NCI-H345 (cell line): ENCODE data around the gene RUNX1.

ENCODE experiments used
- DNase-seq: peaks from one replicate; lab custom pipeline; 2025; lab: John Stamatoyannopoulos, UW

The RUNX1 gene

GRCh38 chr21:34923626-34924025 is 125.5 kb downstream of the RUNX1 start:
- no peak for DNase-seq

DNA sequence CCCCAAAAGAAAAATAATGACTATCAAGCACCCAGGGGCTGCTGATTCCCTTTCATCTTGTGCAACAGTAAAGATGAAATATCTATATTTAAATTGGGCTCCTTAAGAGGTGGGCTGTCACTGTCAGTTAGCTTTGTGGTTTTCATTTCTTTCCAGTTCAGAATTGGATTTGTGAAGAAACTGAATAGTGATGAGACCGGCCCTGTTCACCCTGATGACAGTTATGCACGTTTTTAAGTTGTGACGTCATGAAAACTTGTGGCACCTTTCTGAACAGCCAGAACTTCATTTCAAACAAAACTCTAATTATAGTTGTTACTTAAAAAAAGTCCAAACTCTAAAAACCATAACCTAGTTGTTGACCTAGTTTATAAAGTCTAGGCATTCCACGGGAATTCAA is 125.9 kb downstream of the RUNX1 start:
- no peak for DNase-seq

DNA sequence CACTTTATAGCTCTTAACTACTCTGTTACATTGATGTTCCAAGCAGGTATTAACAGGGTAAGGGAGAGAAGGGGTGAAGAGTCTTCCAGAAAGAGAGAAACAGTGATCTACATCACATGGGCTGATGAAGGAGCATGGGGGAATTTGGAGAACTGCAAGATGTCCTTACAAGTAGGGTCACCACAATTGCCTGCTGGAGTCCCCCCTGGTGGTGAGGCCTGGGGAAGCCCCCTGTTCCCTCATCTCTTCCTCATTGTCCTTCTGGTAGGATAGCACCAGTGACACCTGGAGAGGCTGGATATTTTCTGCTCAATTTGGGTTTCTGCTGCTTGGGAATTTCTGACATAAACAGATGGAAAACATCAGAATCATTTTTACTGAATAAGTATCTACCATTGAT is 126.6 kb downstream of the RUNX1 start:
- no peak for DNase-seq

- no peak for DNase-seq
Measured at GRCh38 chr21:34921151-34921550, 128.0 kb downstream of the RUNX1 start.

DNA sequence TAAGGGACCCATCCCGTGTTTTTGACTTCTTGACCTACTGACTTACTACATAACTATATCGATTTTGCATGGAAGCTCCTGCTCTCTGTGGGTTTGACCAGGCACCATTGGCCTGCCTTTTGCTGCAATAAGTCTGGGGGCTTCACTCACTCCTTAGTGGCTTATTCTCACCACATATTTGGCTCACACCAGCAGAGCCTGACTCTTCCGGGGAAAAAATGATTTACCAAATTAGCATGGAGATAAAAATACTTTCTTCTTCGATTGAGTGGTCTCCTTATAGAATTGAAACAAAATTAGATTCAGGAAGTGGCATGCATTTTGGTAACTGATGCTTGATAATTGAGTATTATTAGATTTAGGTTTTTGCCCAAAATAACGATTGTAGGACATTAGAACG is 129.7 kb downstream of the RUNX1 start:
- DNase-seq, result no peak

- DNase-seq, result no peak
Measured at GRCh38 chr21:34916446-34916845, 132.7 kb downstream of the RUNX1 start.

DNA sequence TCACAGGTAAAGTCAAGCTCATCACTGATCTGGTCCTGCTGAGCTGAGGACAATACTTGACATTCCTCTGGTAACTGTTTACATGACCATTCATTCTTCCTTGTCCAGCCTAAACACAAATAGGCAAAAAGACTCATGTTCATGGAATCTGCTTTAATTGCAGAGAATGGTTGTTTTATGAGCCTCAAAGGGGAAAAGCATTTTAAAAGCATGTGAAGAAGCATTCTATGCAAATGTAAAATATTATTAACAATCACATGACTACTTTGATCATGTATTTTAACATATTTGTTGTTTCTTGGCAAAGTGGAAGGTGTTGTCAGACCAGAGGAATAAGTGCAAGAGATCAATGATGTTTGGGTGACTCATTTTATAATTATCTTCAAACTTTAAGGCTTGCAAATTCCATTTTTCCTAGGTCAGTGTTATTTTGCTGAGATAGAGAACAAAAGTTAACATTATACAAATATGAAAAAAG is 133.7 kb downstream of the RUNX1 start:
- no peak for DNase-seq

DNA sequence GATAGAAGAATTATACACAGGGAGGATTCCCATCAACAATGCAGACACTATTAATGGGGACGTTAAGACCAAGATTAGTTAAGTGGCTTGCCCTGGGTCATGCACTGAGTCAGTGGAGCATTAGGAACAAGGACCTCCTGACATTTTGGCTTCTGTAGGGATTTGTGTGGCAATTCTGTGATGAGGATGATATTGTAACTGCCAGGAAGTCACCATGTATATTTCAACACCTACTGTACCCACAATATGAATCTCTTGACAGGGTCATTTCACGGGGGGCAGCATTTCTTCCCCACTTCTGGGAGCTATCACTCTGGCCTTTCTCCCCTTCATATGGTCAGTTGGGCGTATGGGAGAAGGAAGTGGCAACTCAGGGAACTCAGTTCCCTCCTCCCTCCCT is 134.9 kb downstream of the RUNX1 start:
- DNase-seq, result no peak

- no peak for DNase-seq
Measured at GRCh38 chr21:34913811-34914210, 135.3 kb downstream of the RUNX1 start.

- no peak for DNase-seq
Measured at GRCh38 chr21:34912022-34912945, 136.8 kb downstream of the RUNX1 start.

- no peak for DNase-seq
Measured at GRCh38 chr21:34911360-34911759, 137.7 kb downstream of the RUNX1 start.

GRCh38 chr21:34910396-34910795 is 138.7 kb downstream of the RUNX1 start:
- no peak for DNase-seq

GRCh38 chr21:34909492-34910292 is 139.4 kb downstream of the RUNX1 start:
- no peak for DNase-seq

- DNase-seq, result no peak
Measured at GRCh38 chr21:34908419-34909055, 140.6 kb downstream of the RUNX1 start.

DNA sequence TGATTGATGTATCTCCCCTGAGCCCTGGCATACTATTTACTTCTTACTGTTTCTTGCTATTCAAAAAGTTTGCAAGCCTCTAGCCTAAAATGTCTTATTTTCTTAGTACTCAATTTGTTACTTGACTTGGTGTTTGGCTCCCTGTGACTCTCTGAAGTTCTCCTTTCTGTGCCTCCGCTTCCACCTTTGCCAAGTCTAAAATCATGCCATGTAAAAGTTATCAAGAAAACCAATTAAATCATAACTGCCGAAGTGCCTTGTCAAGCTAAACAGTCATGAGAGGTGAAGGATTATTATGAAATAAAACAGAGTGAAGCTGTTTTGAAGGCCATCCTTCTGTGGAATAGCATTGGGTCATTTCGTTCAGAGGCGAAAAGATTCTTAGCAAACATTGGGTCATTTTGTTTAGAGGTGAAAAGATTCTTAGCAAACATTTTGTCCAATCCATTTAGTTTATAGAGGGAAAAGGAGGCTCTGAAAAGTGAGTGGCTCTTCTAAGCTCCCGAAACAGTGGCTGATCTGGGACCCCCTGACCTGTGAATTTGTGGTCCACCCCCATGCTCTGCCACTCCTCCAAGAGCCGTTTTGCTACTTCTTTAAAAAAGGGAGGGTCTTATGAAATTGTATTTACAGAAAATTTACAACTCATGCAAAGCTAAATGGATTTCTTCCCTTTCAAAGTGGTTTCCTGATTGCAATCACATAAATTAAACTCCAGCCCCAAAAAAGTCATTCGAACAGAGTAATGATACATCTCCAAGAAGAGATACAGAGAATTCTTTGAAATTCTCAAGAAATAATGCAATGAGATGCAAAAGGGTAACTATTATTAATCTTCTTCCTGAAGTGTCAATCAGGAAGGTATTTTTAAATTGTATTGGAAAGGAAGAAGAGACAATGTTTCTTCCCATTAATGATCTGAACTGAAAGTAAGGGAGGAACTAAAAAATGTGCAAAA is 141.4 kb downstream of the RUNX1 start:
- DNase-seq, result no peak

DNA sequence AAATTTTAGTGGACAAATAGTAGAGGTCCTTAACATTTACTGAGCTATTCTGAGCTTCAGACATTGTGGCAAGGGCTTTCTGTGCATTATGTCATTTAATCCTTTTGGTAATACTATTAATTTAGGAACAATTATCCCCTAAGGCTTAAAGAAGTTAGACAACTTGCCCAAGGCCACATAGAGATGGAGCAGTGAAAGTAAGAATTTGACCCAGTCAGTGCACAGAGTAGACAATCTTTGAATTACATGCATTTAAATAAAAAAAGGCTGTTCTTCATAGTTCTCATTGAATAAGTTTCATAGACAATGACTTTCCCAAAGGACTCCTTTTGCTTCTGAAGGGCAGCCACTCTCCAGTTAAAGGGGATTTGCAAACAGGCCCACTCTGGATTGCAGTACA is 142.7 kb downstream of the RUNX1 start:
- no peak for DNase-seq

GRCh38 chr21:34905218-34905537 is 143.9 kb downstream of the RUNX1 start:
- no peak for DNase-seq

GRCh38 chr21:34904526-34905217 is 144.4 kb downstream of the RUNX1 start:
- no peak for DNase-seq

DNA sequence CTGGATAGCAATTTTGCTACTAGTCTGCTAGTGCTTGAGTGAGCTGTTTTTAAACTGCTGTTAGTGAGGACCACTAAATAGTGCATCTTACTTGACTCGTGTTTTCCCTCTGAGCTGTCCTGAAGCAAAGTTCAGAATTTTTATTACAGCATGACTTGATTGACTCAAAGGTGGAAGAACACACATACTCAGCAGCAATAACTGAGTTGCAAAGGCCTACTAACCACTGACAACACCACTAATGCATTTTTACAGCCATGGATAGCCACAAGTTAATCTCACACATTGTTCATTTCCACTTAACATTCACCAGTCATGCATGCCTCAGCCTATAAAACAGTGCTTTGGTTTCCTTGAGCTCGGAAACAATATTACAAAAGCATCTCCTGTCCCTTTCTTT is 148.7 kb downstream of the RUNX1 start:
- no peak for DNase-seq

DNA sequence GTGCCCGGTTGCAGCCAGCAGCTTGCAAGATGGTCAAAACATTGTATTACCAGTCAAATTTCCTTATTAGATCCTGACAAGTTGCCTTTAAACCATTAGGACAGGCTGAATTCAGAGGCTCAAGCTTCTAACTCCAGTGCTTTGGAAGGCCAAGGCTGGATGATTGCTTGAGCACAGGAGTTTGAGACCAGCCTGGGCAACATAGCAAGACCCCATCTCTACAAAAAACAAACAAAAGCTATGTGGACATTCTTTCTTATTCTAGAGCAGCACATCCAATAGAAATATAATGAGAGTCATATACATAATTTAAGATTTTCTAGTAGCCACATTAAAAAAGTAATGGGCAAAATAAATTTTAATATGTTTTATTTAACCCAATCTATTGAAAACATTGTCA is 149.3 kb downstream of the RUNX1 start:
- DNase-seq, result no peak

DNA sequence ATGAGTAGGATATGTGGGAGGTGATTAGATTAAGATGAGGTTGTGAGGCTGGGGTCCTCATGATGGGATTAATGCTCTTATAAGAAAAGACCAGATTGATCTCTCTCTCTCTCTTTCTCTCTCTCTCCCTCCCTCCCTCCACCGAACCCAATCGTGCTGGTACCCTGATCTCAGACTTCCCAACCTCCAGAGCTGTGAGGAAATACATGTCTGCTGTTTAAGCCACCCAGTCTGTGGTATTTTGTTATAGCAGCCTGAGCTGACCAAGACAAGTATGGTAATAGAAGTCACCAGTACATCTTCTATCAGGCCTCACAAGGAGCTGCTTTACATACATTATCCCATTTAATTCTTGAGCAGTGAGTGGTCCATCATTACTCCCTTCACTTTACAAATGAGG is 149.8 kb downstream of the RUNX1 start:
- no peak for DNase-seq
